Breast epithelium (tissue), 3 donors: ENCODE measurements around the gene MAPK10.

Source experiments
- CTCF ChIP-seq, 3 donors: fragments of 450-650 bp; IDR thresholded peaks; one replicate each; pipeline ENCODE4 v1.5.1; 2016 to 2017; ENCODE audit warnings: antibody characterized with exemption in 3 of 3, mild to moderate bottlenecking in 3 of 3, moderate library complexity in 3 of 3
- POLR2A ChIP-seq: fragments of 450-650 bp; IDR thresholded peaks from one replicate; pipeline ENCODE4 v1.6.1; 2016; ENCODE audit warnings: antibody characterized with exemption, mild to moderate bottlenecking, moderate library complexity
- POLR2AphosphoS5 ChIP-seq, 3 donors: sonication (generic); formaldehyde crosslinking; IDR thresholded peaks; one replicate each; pipeline ENCODE4 v1.6.1; 2017; ENCODE audit warnings: antibody characterized with exemption in 3 of 3

- TF ChIP-seq POLR2AphosphoS5 (IDR thresholded peaks at IDR 0.05) (no peak), CTCF (IDR thresholded peaks at IDR 0.05) (no peak), POLR2A (no peak)
Observed at GRCh38 chr4:86256086-86256485, 103.8 kb downstream of the MAPK10 start.
